ENCODE data around the gene RBM47.

The RBM47 gene

GRCh38 chr4:40600850-40601249 is 28.8 kb downstream of the RBM47 start:
- Histone ChIP-seq H3K18ac (ENCODE audit: low read length) (no peak overlapping the region), H3K4me3 (ENCODE audit: low read length in 2 of 2) (no peak overlapping the region), H3K23ac (ENCODE audit: low read depth, low read length, poor library complexity) (no peak overlapping the region), H4K91ac (ENCODE audit: low read depth, low read length, poor library complexity) (no peak overlapping the region), H3K27ac (replicated peaks; ENCODE audit: low read length) (no peak overlapping the region), H2BK120ac (ENCODE audit: low read depth, low read length) (no peak overlapping the region), H3K4me2 (ENCODE audit: insufficient read depth, low read length, poor library complexity, severe bottlenecking) (no peak overlapping the region), H3K9me3 (replicated peaks in 1 of 2; ENCODE audit: control insufficient read depth in 2 of 2, insufficient read depth in 1 of 2, low read depth in 1 of 2, low read length in 2 of 2) (no peaks in the 10 kb centered on the region), H3K27me3 (ENCODE audit: control insufficient read depth in 3 of 3, insufficient read depth in 3 of 3, low read depth in 1 of 3, low read length in 3 of 3) (no peaks in the 10 kb centered on the region), H3K4ac (ENCODE audit: low read length) (no peak overlapping the region), H2AK5ac (ENCODE audit: low read depth, low read length) (no peak overlapping the region), H3K4me1 (ENCODE audit: control insufficient read depth in 2 of 2, insufficient read depth in 1 of 2, low read depth in 1 of 2, low read length in 2 of 2) (no peaks in the 10 kb centered on the region), H2BK5ac (ENCODE audit: low read length) (no peak overlapping the region), H2BK15ac (ENCODE audit: low read length) (no peak overlapping the region), H3K9ac (ENCODE audit: low read depth, low read length, poor library complexity) (no peak overlapping the region), H2BK12ac (ENCODE audit: low read length) (no peak overlapping the region), H3K36me3 (replicated peaks in 1 of 2; ENCODE audit: control insufficient read depth in 2 of 2, insufficient read depth in 2 of 2, low read length in 2 of 2) (no peaks in the 10 kb centered on the region), H3K14ac (ENCODE audit: low read length) (no peak overlapping the region), H3K79me1 (ENCODE audit: low read depth, low read length) (no peaks in the 10 kb centered on the region), H2AFZ (ENCODE audit: low read length) (no peak overlapping the region), H4K8ac (ENCODE audit: low read depth, low read length) (no peak overlapping the region)
- DNase-seq (ENCODE audit: low spot score), result no peak
- no CpG with 5 or more reads among the region's 10 CpGs for WGBS, 2 donors (ENCODE audit: extremely low coverage in 2 of 2, insufficient read length in 2 of 2, insufficient replicate concordance in 1 of 2)

- Histone ChIP-seq H3K79me1 (ENCODE audit: low read depth, low read length) (no peaks in the 10 kb centered on the region), H3K4me1 (ENCODE audit: control insufficient read depth in 2 of 2, insufficient read depth in 1 of 2, low read depth in 1 of 2, low read length in 2 of 2) (no peaks in the 10 kb centered on the region), H2BK5ac (ENCODE audit: low read length) (no peak overlapping the region), H3K9me3 (replicated peaks in 1 of 2; ENCODE audit: control insufficient read depth in 2 of 2, insufficient read depth in 1 of 2, low read depth in 1 of 2, low read length in 2 of 2) (no peaks in the 10 kb centered on the region), H3K4me2 (ENCODE audit: insufficient read depth, low read length, poor library complexity, severe bottlenecking) (no peak overlapping the region), H3K23ac (ENCODE audit: low read depth, low read length, poor library complexity) (no peak overlapping the region), H3K36me3 (replicated peaks in 1 of 2; ENCODE audit: control insufficient read depth in 2 of 2, insufficient read depth in 2 of 2, low read length in 2 of 2) (no peaks in the 10 kb centered on the region), H3K27me3 (ENCODE audit: control insufficient read depth in 3 of 3, insufficient read depth in 3 of 3, low read depth in 1 of 3, low read length in 3 of 3) (no peaks in the 10 kb centered on the region), H2BK15ac (ENCODE audit: low read length) (no peak overlapping the region), H3K14ac (ENCODE audit: low read length) (no peak overlapping the region), H4K91ac (ENCODE audit: low read depth, low read length, poor library complexity) (no peak overlapping the region), H3K18ac (ENCODE audit: low read length) (no peak overlapping the region), H3K27ac (replicated peaks; ENCODE audit: low read length) (no peak overlapping the region), H3K4me3 (ENCODE audit: low read length in 2 of 2) (no peak overlapping the region), H2AK5ac (ENCODE audit: low read depth, low read length) (no peak overlapping the region), H2BK12ac (ENCODE audit: low read length) (no peak overlapping the region), H3K9ac (ENCODE audit: low read depth, low read length, poor library complexity) (no peak overlapping the region), H2AFZ (ENCODE audit: low read length) (no peak overlapping the region), H4K8ac (ENCODE audit: low read depth, low read length) (no peak overlapping the region), H2BK120ac (ENCODE audit: low read depth, low read length) (no peak overlapping the region), H3K4ac (ENCODE audit: low read length) (no peak overlapping the region)
- WGBS, 2 donors (ENCODE audit: extremely low coverage in 2 of 2, insufficient read length in 2 of 2, insufficient replicate concordance in 1 of 2), result no CpG with 5 or more reads among the region's 2 CpGs
- no peak for DNase-seq (ENCODE audit: low spot score)
Observed at GRCh38 chr4:40599431-40599830, 30.2 kb downstream of the RBM47 start.

- H2BK120ac ChIP-seq (ENCODE audit: low read depth, low read length), result no peak overlapping the region
- H2BK15ac ChIP-seq (ENCODE audit: low read length), result no peak overlapping the region
- no peak overlapping the region for H3K4ac ChIP-seq (ENCODE audit: low read length)
- H3K4me2 ChIP-seq (ENCODE audit: insufficient read depth, low read length, poor library complexity, severe bottlenecking), result no peak overlapping the region
- no peak for DNase-seq (ENCODE audit: low spot score)
- H3K18ac ChIP-seq (ENCODE audit: low read length), result no peak overlapping the region
- H3K79me1 ChIP-seq (ENCODE audit: low read depth, low read length), result no peaks in the 10 kb centered on the region
- no peak overlapping the region for H2AFZ ChIP-seq (ENCODE audit: low read length)
- no peaks in the 10 kb centered on the region for H3K27me3 ChIP-seq (ENCODE audit: control insufficient read depth in 3 of 3, insufficient read depth in 3 of 3, low read depth in 1 of 3, low read length in 3 of 3)
- no peak overlapping the region for H4K91ac ChIP-seq (ENCODE audit: low read depth, low read length, poor library complexity)
- H2BK5ac ChIP-seq (ENCODE audit: low read length), result no peak overlapping the region
- H3K9ac ChIP-seq (ENCODE audit: low read depth, low read length, poor library complexity), result no peak overlapping the region
- H3K4me3 ChIP-seq (ENCODE audit: low read length in 2 of 2), result no peak overlapping the region
- no peaks in the 10 kb centered on the region for H3K36me3 ChIP-seq (replicated peaks in 1 of 2; ENCODE audit: control insufficient read depth in 2 of 2, insufficient read depth in 2 of 2, low read length in 2 of 2)
- no peaks in the 10 kb centered on the region for H3K4me1 ChIP-seq (ENCODE audit: control insufficient read depth in 2 of 2, insufficient read depth in 1 of 2, low read depth in 1 of 2, low read length in 2 of 2)
- H3K27ac ChIP-seq (replicated peaks; ENCODE audit: low read length), result no peak overlapping the region
- H4K8ac ChIP-seq (ENCODE audit: low read depth, low read length), result no peak overlapping the region
- H3K23ac ChIP-seq (ENCODE audit: low read depth, low read length, poor library complexity), result no peak overlapping the region
- no peak overlapping the region for H2AK5ac ChIP-seq (ENCODE audit: low read depth, low read length)
- no peak overlapping the region for H3K14ac ChIP-seq (ENCODE audit: low read length)
- no peaks in the 10 kb centered on the region for H3K9me3 ChIP-seq (replicated peaks in 1 of 2; ENCODE audit: control insufficient read depth in 2 of 2, insufficient read depth in 1 of 2, low read depth in 1 of 2, low read length in 2 of 2)
- WGBS, 2 donors (ENCODE audit: extremely low coverage in 2 of 2, insufficient read length in 2 of 2, insufficient replicate concordance in 1 of 2), result no CpG with 5 or more reads among the region's 4 CpGs
- H2BK12ac ChIP-seq (ENCODE audit: low read length), result no peak overlapping the region
Observed at GRCh38 chr4:40596522-40596921, 33.1 kb downstream of the RBM47 start.

GRCh38 chr4:40595981-40596380 is 33.7 kb downstream of the RBM47 start:
- H3K18ac ChIP-seq (ENCODE audit: low read length), result no peak overlapping the region
- no peak for DNase-seq (ENCODE audit: low spot score)
- no peak overlapping the region for H2AK5ac ChIP-seq (ENCODE audit: low read depth, low read length)
- no peak overlapping the region for H4K8ac ChIP-seq (ENCODE audit: low read depth, low read length)
- H3K4ac ChIP-seq (ENCODE audit: low read length), result no peak overlapping the region
- H3K36me3 ChIP-seq (replicated peaks in 1 of 2; ENCODE audit: control insufficient read depth in 2 of 2, insufficient read depth in 2 of 2, low read length in 2 of 2), result no peaks in the 10 kb centered on the region
- H3K23ac ChIP-seq (ENCODE audit: low read depth, low read length, poor library complexity), result no peak overlapping the region
- no peaks in the 10 kb centered on the region for H3K4me1 ChIP-seq (ENCODE audit: control insufficient read depth in 2 of 2, insufficient read depth in 1 of 2, low read depth in 1 of 2, low read length in 2 of 2)
- no peak overlapping the region for H3K4me3 ChIP-seq (ENCODE audit: low read length in 2 of 2)
- H3K79me1 ChIP-seq (ENCODE audit: low read depth, low read length), result no peaks in the 10 kb centered on the region
- no peak overlapping the region for H2BK15ac ChIP-seq (ENCODE audit: low read length)
- H2BK120ac ChIP-seq (ENCODE audit: low read depth, low read length), result no peak overlapping the region
- no peak overlapping the region for H3K4me2 ChIP-seq (ENCODE audit: insufficient read depth, low read length, poor library complexity, severe bottlenecking)
- no peak overlapping the region for H2BK12ac ChIP-seq (ENCODE audit: low read length)
- no peak overlapping the region for H2BK5ac ChIP-seq (ENCODE audit: low read length)
- WGBS, 2 donors (ENCODE audit: extremely low coverage in 2 of 2, insufficient read length in 2 of 2, insufficient replicate concordance in 1 of 2), result no CpG with 5 or more reads among the region's 5 CpGs
- no peak overlapping the region for H3K27ac ChIP-seq (replicated peaks; ENCODE audit: low read length)
- H3K9ac ChIP-seq (ENCODE audit: low read depth, low read length, poor library complexity), result no peak overlapping the region
- H3K9me3 ChIP-seq (replicated peaks in 1 of 2; ENCODE audit: control insufficient read depth in 2 of 2, insufficient read depth in 1 of 2, low read depth in 1 of 2, low read length in 2 of 2), result no peaks in the 10 kb centered on the region
- H4K91ac ChIP-seq (ENCODE audit: low read depth, low read length, poor library complexity), result no peak overlapping the region
- no peak overlapping the region for H2AFZ ChIP-seq (ENCODE audit: low read length)
- H3K14ac ChIP-seq (ENCODE audit: low read length), result no peak overlapping the region
- no peaks in the 10 kb centered on the region for H3K27me3 ChIP-seq (ENCODE audit: control insufficient read depth in 3 of 3, insufficient read depth in 3 of 3, low read depth in 1 of 3, low read length in 3 of 3)

Data from neuronal stem cell (in vitro differentiated cells).